ENCODE results near the gene HES6.

Gene HES6

DNA sequence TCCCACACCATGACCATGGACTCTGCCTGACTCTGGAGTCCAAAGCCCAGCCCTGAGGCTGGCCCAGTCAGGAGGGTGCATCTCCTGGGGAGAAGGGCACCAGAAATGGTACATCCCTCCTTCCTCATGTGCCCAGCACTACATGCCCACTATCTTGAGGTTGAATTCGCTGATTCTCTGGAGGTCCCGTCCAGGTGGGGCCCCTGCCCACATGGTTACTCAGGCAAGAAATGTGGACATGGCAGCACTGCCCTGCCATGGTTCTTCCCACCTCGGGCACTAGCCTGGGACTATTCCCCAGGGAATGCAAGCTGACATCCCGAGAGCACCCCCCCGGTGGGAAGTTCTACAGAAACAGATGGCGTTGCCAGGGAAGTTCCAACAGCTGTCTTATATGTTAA, 15.3 kb upstream of the HES6 start:
- DNase-seq (ENCODE audit: low read depth in 1 of 2, low spot score in 1 of 2), result no peak

GRCh38 chr2:238254095-238254723, 14.4 kb upstream of the HES6 start:
- DNase-seq (ENCODE audit: low read depth in 1 of 2, low spot score in 1 of 2), result no peak

- no peak for DNase-seq (ENCODE audit: low read depth in 1 of 2, low spot score in 1 of 2)
Measured at GRCh38 chr2:238252766-238253630, 13.2 kb upstream of the HES6 start.

DNA sequence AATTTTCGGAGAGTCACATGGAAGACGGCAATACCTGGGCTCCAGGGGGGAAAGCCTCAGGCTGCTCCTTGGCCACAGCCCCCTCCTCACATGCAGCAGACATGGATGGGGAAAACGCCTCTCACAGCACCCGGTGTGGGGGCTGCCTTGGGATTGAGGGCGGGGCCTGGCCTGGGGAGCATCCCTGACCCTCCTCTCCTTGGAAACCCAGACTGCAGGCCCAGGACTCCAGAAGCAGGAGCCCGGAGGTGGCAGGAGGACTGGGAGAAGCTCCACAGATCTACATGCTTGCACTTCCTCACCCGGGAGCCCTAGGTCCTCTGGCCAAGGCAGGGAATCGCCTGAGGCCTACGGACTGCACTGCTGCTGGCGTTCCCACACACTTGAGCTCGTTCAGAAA, 12.1 kb upstream of the HES6 start:
- no peak for DNase-seq (ENCODE audit: low read depth in 1 of 2, low spot score in 1 of 2)

DNA sequence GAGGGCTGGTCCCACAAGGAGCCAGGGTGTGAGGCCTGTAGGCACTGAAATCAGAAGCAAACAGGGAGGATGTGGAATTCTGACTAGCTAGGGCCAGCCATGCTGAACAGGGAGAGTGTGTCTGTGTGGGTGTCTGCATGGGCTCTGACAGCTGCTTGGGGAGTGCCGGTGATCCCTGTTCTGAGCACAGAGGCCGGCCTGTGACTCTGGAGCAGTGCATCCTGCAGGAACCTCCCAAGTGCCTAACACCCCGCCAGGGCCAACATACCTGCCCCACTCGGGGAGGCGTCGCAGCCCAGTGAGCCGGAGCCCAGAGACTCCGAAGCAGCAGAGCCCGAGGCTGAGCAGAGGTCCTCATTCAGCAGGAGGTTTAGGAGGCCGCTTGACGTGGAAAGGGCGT, 11.5 kb upstream of the HES6 start:
- no peak for DNase-seq (ENCODE audit: low read depth in 1 of 2, low spot score in 1 of 2)

DNA sequence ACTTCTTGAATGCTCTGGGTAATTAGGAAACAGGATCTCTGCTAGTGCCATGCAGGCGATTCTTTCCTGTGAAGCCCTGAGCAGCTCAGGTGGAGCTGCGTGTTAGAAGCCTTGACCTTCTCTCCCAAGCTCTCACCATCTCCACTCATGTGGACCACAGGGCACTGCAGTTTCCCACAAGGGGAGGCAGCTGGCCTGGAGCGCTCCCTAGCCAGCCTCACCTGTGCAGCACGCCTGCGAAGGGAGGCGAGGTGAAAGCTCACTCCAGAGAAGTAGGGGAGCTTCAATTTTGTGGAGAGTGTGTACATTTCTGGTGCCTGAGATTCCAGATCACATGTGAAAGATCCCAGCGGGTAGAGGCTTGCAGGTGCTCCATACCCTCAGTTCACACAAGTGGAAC, 11.1 kb upstream of the HES6 start:
- no peak for DNase-seq (ENCODE audit: low read depth in 1 of 2, low spot score in 1 of 2)

DNA sequence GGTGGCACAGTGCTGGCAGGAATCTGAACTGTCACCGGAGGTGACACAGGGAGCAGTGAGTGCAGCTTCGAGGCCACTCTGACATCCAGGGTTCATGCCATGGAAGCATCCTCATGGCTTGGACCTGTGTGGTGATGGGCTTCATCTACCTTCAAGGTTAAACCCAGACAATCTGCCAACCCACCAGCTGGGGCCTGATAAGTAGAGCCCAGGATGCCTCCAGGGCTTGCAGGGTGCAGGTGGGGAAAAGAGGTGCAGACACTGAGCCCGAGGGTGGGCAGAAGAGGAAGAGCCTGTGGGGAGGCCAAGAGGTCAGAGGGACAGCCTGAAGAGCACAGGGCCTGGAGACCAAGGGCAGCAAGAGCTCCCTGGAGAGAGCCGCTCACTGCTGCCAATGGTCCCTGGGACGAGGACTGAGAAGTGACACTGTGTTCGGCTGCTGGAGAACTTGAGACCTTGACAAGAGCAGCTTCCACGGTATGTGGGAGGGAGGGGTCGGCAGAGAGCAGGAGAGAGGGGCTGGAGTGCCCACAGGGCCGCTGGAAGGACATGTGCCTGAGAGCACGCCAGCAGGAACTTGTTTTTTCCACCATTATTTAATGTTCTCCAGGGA, 8.1 kb upstream of the HES6 start:
- DNase-seq (ENCODE audit: low read depth in 1 of 2, low spot score in 1 of 2), result no peak

GRCh38 chr2:238247002-238247822, 7.4 kb upstream of the HES6 start:
- DNase-seq (ENCODE audit: low read depth in 1 of 2, low spot score in 1 of 2), result no peak

- no peak for DNase-seq (ENCODE audit: low read depth in 1 of 2, low spot score in 1 of 2)
Measured at GRCh38 chr2:238244151-238244550, 4.3 kb upstream of the HES6 start.

DNA sequence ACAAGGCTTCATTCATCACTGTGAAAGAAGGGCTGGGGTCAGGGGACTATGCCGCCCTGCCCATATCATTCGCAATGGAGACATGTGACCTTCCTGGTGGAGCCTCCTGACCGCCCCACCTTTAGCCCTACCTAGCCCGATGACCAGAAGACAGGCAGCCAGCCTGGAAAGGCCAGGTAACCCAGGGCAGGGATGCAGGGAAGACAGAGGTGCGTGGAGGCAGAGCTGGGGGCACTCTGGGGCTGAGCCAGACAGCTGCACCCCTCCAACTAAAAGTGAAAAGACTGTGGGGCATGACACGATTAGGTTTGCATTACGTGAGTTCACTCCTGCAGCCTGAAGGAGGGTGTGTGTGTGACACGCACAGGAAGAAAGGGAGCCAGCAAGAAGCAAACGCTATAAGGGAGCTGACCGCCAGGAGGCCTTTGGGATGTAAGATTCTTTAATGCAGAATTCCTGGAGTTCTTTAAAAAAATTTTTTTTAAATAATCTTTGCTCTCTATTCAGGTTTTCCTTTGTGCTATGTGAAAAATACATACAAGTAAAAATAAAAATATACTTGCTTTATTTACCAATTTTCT, 3.7 kb upstream of the HES6 start:
- DNase-seq (ENCODE audit: low read depth in 1 of 2, low spot score in 1 of 2), result no peak

GRCh38 chr2:238242731-238243495, 3.1 kb upstream of the HES6 start:
- DNase-seq (ENCODE audit: low read depth in 1 of 2, low spot score in 1 of 2), result no peak

- DNase-seq (ENCODE audit: low read depth in 1 of 2, low spot score in 1 of 2), result no peak
Measured at GRCh38 chr2:238241970-238242369, 2.1 kb upstream of the HES6 start.

DNA sequence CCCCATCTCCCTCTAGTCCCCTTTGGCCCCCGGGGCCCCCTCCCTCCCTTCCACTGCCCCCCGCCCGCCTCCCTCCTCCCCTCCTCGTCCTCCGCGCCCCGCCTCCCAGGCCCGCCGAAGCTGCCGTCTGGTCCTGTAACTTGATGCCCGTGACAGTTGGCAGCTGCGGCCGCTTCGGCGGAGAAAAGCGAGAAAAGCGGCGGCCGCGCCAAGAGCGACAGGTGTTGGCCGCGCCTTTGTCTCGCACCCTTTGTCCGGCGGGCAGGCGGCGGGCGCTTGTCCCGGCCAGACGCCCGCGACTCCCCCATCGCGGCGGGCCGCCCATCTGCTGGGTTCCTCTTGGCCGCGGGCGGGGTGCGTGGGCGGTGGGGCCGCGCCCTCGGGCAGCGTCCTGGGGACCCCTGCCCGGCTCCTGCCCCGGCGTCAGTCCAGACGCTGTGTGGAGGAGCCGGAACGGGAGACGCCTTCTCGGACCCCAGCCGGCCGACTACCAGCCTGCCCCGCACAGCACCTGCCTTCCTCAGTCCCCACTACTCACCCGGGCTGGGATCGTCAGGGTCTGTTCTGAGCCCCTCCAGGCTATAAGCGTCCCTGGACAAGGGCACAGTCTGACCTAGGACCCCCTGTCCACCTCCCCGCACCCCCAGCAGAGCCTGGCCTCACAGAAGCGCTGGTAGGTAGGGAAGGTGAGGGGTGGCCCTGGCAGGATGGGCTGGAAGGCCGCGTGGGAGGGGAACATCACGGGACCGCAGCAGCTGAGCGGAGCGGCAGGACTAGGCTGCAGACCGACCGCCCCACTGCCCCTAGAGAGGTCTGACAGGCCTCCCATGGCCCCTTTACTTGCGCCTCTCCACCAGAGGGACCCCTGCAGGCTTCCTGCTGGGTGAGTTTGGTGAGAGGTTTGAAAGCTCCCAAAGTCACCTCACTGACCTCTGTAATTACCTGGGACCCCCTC, 1.2 kb upstream of the HES6 start:
- DNase-seq (ENCODE audit: low read depth in 1 of 2, low spot score in 1 of 2), result no peak

- no peak for DNase-seq (ENCODE audit: low read depth in 1 of 2, low spot score in 1 of 2)
Measured at GRCh38 chr2:238239543-238239862, 335 bp downstream of the HES6 start.

DNA sequence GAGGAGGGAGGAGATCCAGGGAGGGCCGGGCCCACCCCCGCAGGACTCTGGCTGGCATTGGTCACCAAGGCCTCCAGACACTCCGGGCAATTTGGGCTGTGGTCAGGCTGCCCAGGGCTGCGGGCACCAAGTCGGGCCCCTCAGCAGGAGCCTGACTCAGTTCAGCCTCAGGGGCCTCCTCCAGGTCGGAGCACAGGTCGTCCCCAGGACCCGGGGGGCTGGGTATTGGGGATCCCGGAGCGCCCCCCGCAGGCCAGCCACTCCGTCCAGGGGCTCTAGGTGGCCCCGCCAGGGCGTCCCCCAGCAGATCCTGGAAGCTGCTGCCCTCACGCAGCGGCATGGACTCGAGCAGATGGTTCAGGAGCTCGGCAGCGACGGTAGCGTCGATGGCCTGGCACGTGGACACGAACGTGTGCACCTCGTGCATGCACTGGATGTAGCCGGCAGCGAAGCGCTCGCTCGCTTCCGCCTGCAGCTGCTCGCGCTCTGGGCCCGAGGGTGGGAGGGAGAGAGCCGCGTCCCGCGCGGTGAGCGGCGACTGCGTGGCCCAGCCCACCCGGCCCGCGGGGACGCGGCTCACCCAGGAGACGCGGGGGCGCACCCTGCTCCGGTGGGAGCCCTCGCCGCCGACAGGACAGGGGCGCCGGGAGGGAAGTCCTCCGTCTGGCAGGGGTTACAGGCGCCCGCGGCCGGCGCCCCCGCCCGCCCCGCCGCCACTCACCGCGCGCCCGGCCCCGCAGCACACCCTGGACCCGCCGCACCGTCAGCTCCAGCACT, 884 bp downstream of the HES6 start:
- no peak for DNase-seq (ENCODE audit: low read depth in 1 of 2, low spot score in 1 of 2)

- DNase-seq (ENCODE audit: low read depth in 1 of 2, low spot score in 1 of 2), result no peak
Measured at GRCh38 chr2:238238311-238238765, 1.5 kb downstream of the HES6 start.

GRCh38 chr2:238237431-238238135, 2.3 kb downstream of the HES6 start:
- no peak for DNase-seq (ENCODE audit: low read depth in 1 of 2, low spot score in 1 of 2)

DNA sequence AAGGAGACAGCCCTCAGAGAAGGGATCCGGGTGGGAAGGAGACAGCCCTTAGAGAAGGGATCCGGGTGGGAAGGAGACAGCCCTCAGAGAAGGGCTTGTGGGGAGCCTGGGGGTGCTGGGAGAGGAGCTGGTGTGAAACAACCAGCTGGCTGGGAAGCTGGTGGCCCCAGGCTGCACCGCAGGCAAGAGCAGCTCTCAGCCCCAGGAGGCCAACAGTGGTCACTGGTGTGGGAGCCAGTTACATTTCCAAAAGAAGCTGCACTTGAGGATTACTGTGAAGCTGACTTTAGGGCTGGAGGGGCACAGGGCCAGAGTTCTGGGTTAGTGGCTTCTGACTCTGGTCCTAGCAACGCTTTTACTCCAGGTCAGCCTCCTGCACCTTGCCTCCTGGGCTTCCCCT, 3.3 kb downstream of the HES6 start:
- DNase-seq (ENCODE audit: low read depth in 1 of 2, low spot score in 1 of 2), result no peak

Data from activated CD4-positive, alpha-beta T cell treated with anti-CD3 and anti-CD28 coated beads, Interleukin-2, amount 50 U/mL, for 24 hours (primary cell).